ENCODE results near the gene RERE.

The RERE gene

GRCh38 chr1:8415526-8416278 is 401.7 kb downstream of the RERE start:
- DNase-seq: no peak

GRCh38 chr1:8412183-8412831 is 405.1 kb downstream of the RERE start:
- DNase-seq: no peak

GRCh38 chr1:8411803-8412182 is 405.6 kb downstream of the RERE start:
- no peak for DNase-seq

- no peak for DNase-seq
These were observed 406.6 kb downstream of the RERE start for GRCh38 chr1:8410791-8411190.

GRCh38 chr1:8409606-8410005 is 407.8 kb downstream of the RERE start:
- no peak for DNase-seq

- peak; percentile 21 to 72 for DNase-seq
These were observed 408.3 kb downstream of the RERE start for GRCh38 chr1:8409106-8409505.

GRCh38 chr1:8408151-8408839 is 409.1 kb downstream of the RERE start:
- no peak for DNase-seq

- no peak for DNase-seq
These were observed 409.8 kb downstream of the RERE start for GRCh38 chr1:8407652-8408051.

GRCh38 chr1:8406960-8407359 is 410.5 kb downstream of the RERE start:
- no peak for DNase-seq

GRCh38 chr1:8406011-8406410 is 411.4 kb downstream of the RERE start:
- DNase-seq: no peak

GRCh38 chr1:8404460-8405370 is 412.7 kb downstream of the RERE start:
- DNase-seq: no peak

- no peak for DNase-seq
These were observed 415.2 kb downstream of the RERE start for GRCh38 chr1:8402109-8402710.

- no peak for DNase-seq
These were observed 418.8 kb downstream of the RERE start for GRCh38 chr1:8398677-8399076.

- no peak for DNase-seq
These were observed 419.4 kb downstream of the RERE start for GRCh38 chr1:8398086-8398485.

- DNase-seq: peak; percentile 45 to 59
These were observed 419.9 kb downstream of the RERE start for GRCh38 chr1:8397511-8397910.

- no peak for DNase-seq
These were observed 420.5 kb downstream of the RERE start for GRCh38 chr1:8396786-8397406.

GRCh38 chr1:8396083-8396785 is 421.2 kb downstream of the RERE start:
- no peak for DNase-seq

GRCh38 chr1:8395433-8395866 is 422.0 kb downstream of the RERE start:
- peak; percentile 55 to 73 for DNase-seq

GRCh38 chr1:8394456-8395321 is 422.8 kb downstream of the RERE start:
- no peak for DNase-seq

- DNase-seq: no peak
These were observed 424.9 kb downstream of the RERE start for GRCh38 chr1:8392522-8392921.

All from AML-193 (cell line).